Measurements from ENCODE around the gene LTA. TPM values are rescaled to one million over a fixed set of nuclear protein-coding genes. Genes with fewer than 3 reads are reported as not detected.

LTA gene
- total RNA-seq, 1 experiment from 2014 or later, result 1.1 TPM

DNA sequence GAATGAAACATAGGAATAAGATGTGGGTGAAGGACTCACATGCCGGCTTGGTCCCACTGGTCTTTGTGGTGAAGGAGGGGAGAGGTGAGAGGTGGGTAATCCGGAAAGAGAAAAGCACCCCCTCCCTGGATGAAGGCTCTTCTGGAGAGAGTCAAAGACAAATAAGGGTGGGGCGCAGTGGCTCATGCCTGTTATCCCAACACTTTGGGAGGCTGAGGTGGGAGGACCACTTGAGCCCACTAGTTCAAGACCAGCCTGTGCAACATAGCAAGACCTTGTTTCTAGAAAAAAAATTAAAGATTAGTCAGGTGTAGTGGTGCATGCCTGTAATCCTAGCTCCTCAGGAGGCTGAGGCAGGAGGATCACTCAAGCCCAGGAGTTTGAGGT is 7.0 kb downstream of the LTA start:
- POLR2A ChIA-PET, result no interaction called here
- H3K27ac ChIP-seq (ENCODE audit: low read depth, low read length), result no peak overlapping the region

GRCh38 chr6:31579546-31580437 is 7.7 kb downstream of the LTA start:
- no peaks in the 10 kb centered on the region for H4K20me1 ChIP-seq (ENCODE audit: insufficient read depth)
- no peaks in the 10 kb centered on the region for H3K9me2 ChIP-seq (ENCODE audit: insufficient read depth)
- H2AFZ ChIP-seq (ENCODE audit: low read depth, low read length, poor library complexity, severe bottlenecking), result no peak overlapping the region
- peaks cover 4 to 15% of the 10 kb centered on the region in 2 experiments; a peak in 2 of 4 replicates for H3K4me1 ChIP-seq (ENCODE audit: control insufficient read depth in 1 of 2, insufficient read depth in 2 of 2, low read length in 2 of 2)
- no peak overlapping the region for H3K4me3 ChIP-seq (replicated peaks in 1 of 2; ENCODE audit: low read depth in 1 of 2, low read length in 2 of 2)
- RAD21 ChIA-PET (ENCODE audit: low non-redundant PET in 1 of 2, low total read pairs in 2 of 2, uncharacterized antibody in 2 of 2, unreplicated experiment in 2 of 2), result no interaction called here
- no peak overlapping the region for H3K9ac ChIP-seq (ENCODE audit: low read length)
- ATAC-seq (no peak), DNase-seq (ENCODE audit: low read depth, low spot score) (no peak)
- intact Hi-C loops (cut with micrococcal nuclease), result no loop called here
- no peak for TF ChIP-seq RAD21 (IDR thresholded peaks at IDR 0.05; ENCODE audit: low read depth)
- no peak for TF ChIP-seq ELF1 (IDR thresholded peaks at IDR 0.05; ENCODE audit: borderline replicate concordance, low read depth)
- BruUV-seq (replicated peaks), result no TSS peak
- H3K27me3 ChIP-seq (ENCODE audit: insufficient read depth, low read length), result no peaks in the 10 kb centered on the region
- H3K27ac ChIP-seq (ENCODE audit: low read depth, low read length), result no peak overlapping the region
- no peaks in the 10 kb centered on the region for H3K79me2 ChIP-seq (ENCODE audit: insufficient read depth, low read length)
- POLR2A ChIA-PET, result interaction anchor here (1.4 kb wide), 1 partner anchor 13 kb away, joined by 3 read pairs; no protein-coding TSS in a partner anchor
- CTCF ChIA-PET, result interaction anchor here (0.7 to 7.8 kb wide), 10 partner anchors 9 to 87 kb away, joined by 3 to 70 read pairs (median 4); partner anchors contain the start of genes NCR3 and PRRC2A
- H3K36me3 ChIP-seq (ENCODE audit: control insufficient read depth in 1 of 2, insufficient read depth in 2 of 2, low read length in 2 of 2), result no peaks in the 10 kb centered on the region
- H3K9me3 ChIP-seq (ENCODE audit: control insufficient read depth in 1 of 2, insufficient read depth in 1 of 2, low read depth in 1 of 2, low read length in 2 of 2), result no peaks in the 10 kb centered on the region
- H3K4me2 ChIP-seq (ENCODE audit: low read length), result no peak overlapping the region

More for the DNA sequence above, 7.0 kb downstream of the LTA start:
- Histone ChIP-seq H3K9me3 (ENCODE audit: control insufficient read depth in 1 of 2, insufficient read depth in 1 of 2, low read depth in 1 of 2, low read length in 2 of 2) (no peaks in the 10 kb centered on the region), H3K4me1 (ENCODE audit: control insufficient read depth in 1 of 2, insufficient read depth in 2 of 2, low read length in 2 of 2) (peaks cover 4 to 15% of the 10 kb centered on the region in 2 experiments; a peak in 2 of 4 replicates), H4K20me1 (ENCODE audit: insufficient read depth) (no peaks in the 10 kb centered on the region), H3K9ac (ENCODE audit: low read length) (no peak overlapping the region), H3K9me2 (ENCODE audit: insufficient read depth) (no peaks in the 10 kb centered on the region), H3K4me3 (replicated peaks in 1 of 2; ENCODE audit: low read depth in 1 of 2, low read length in 2 of 2) (no peak overlapping the region), H3K79me2 (ENCODE audit: insufficient read depth, low read length) (no peaks in the 10 kb centered on the region), H3K4me2 (ENCODE audit: low read length) (no peak overlapping the region), H3K27me3 (ENCODE audit: insufficient read depth, low read length) (no peaks in the 10 kb centered on the region), H2AFZ (ENCODE audit: low read depth, low read length, poor library complexity, severe bottlenecking) (no peak overlapping the region), H3K36me3 (ENCODE audit: control insufficient read depth in 1 of 2, insufficient read depth in 2 of 2, low read length in 2 of 2) (no peaks in the 10 kb centered on the region)
- BruUV-seq (replicated peaks), result no TSS peak
- DNase-seq (ENCODE audit: low read depth, low spot score), result no peak
- RAD21 ChIA-PET (ENCODE audit: low non-redundant PET in 1 of 2, low total read pairs in 2 of 2, uncharacterized antibody in 2 of 2, unreplicated experiment in 2 of 2), result no interaction called here
- TF ChIP-seq POLR2A (IDR thresholded peaks at IDR 0.05; ENCODE audit: borderline replicate concordance, extremely low read depth, insufficient read depth, insufficient read length), result no peak
- TF ChIP-seq, protein P1, sequence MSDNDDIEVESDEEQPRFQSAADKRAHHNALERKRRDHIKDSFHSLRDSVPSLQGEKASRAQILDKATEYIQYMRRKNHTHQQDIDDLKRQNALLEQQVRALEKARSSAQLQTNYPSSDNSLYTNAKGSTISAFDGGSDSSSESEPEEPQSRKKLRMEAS (IDR thresholded peaks at IDR 0.05), result no peak
- no peak for TF ChIP-seq ATF3 (IDR thresholded peaks at IDR 0.05)
- no peak for TF ChIP-seq POLR2AphosphoS5 (IDR thresholded peaks at IDR 0.05; ENCODE audit: low read depth, low read length)
- TF ChIP-seq EGR1 (IDR thresholded peaks at IDR 0.05; ENCODE audit: low read depth), result no peak
- CTCF ChIA-PET, result interaction anchor here (0.7 to 7.8 kb wide), 2 partner anchors 18 to 26 kb away, joined by 3 to 70 read pairs; no protein-coding TSS in a partner anchor
- ATAC-seq, result no peak
- intact Hi-C loops (cut with micrococcal nuclease), result no loop called here
